ENCODE results near the gene FOCAD.

FOCAD gene

DNA sequence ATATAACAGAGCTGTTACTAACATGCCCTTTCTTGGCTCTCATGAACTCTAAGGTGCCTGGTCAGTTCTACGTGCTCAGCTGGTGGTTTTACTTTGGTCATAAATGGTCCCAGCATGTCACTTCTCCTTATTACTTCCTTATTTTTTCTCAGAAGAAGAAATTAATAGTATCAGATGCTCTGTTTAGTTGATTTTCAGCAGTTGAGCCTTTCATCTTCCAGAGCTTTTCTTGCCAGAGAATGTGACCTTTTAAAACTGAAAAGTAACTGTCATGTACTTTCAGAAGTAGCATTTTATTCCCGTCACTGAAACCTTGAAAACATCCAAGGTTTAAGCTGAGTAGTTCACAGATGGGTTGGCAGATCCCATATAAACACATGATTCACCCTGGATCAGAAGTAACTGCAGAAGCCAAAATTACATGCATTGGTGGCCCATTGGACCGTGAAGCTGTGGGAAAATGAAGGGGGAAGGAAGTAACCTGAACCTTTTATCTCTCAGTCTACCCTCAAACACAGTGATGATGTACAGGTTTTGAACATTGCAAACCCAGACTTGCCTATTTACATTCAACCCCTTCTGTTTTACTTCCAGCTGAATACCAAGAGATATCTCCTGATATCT, 296.9 kb downstream of the FOCAD start:
- Histone ChIP-seq H3K9me3 (ENCODE audit: control insufficient read depth, low read length) (no peaks in the 10 kb centered on the region), H3K4me3 (ENCODE audit: insufficient read depth, low read depth, low read length) (no peak overlapping the region), H3K27me3 (ENCODE audit: control insufficient read depth, insufficient read depth, low read length, poor library complexity, severe bottlenecking) (no peaks in the 10 kb centered on the region), H3K27ac (ENCODE audit: insufficient read depth, low read depth, low read length, poor library complexity, severe bottlenecking) (no peak overlapping the region), H3K4me1 (ENCODE audit: control insufficient read depth, insufficient read depth, low read length) (no peaks in the 10 kb centered on the region), H3K36me3 (ENCODE audit: control insufficient read depth, insufficient read depth, low read length) (no peaks in the 10 kb centered on the region)
- WGBS, 2 experiments = 91 to 94% methylated on average over 3 of the region's 3 CpGs

DNA sequence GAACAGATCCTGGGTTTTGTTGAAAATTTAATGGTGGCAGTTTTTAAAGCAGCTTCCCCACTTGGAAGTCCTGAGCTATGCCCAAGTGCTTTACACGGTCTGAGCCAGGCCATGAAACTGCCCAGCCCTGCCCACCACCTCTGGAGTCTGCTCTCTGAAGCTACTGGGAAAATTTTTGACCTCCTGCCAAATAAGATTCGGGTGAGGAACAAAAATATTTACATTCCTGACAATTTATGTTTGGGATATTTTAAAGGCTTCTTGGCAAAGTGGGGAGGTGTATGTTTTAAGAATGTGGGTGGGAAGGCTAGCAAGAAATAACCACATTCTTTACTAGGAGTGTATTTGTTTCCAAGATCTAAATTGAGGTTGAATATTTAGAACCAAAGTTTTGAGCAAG, 297.4 kb downstream of the FOCAD start:
- WGBS, 2 experiments = 91 to 98% methylated on average over 2 of the region's 2 CpGs
- no peak overlapping the region for H3K4me3 ChIP-seq (ENCODE audit: insufficient read depth, low read depth, low read length)
- no peaks in the 10 kb centered on the region for H3K36me3 ChIP-seq (ENCODE audit: control insufficient read depth, insufficient read depth, low read length)
- no peak overlapping the region for H3K27ac ChIP-seq (ENCODE audit: insufficient read depth, low read depth, low read length, poor library complexity, severe bottlenecking)
- no peaks in the 10 kb centered on the region for H3K4me1 ChIP-seq (ENCODE audit: control insufficient read depth, insufficient read depth, low read length)
- no peaks in the 10 kb centered on the region for H3K27me3 ChIP-seq (ENCODE audit: control insufficient read depth, insufficient read depth, low read length, poor library complexity, severe bottlenecking)
- H3K9me3 ChIP-seq (ENCODE audit: control insufficient read depth, low read length) = no peaks in the 10 kb centered on the region

DNA sequence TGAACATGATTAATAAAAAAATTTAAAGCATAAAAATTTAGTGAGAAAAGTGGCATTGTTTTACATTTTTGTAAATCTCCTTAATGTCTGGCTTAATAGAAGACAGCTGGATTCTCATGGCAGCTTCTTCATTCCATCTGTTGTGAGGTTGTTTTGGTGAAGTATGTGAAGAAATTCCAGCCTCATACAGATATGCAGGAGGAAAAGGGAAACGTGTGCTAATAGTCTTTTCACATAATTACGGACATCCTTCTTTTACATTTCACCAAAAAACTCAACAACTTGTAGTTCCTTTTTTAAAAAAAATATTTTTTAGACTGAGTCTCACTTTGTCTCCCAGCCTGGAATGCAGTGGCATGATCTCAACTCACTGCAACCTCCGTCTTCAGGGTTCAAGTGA, 300.4 kb downstream of the FOCAD start:
- H3K27ac ChIP-seq (ENCODE audit: insufficient read depth, low read depth, low read length, poor library complexity, severe bottlenecking) = no peak overlapping the region
- WGBS, 2 experiments = 90 to 94% methylated on average over 3 of the region's 3 CpGs
- no peaks in the 10 kb centered on the region for H3K9me3 ChIP-seq (ENCODE audit: control insufficient read depth, low read length)

DNA sequence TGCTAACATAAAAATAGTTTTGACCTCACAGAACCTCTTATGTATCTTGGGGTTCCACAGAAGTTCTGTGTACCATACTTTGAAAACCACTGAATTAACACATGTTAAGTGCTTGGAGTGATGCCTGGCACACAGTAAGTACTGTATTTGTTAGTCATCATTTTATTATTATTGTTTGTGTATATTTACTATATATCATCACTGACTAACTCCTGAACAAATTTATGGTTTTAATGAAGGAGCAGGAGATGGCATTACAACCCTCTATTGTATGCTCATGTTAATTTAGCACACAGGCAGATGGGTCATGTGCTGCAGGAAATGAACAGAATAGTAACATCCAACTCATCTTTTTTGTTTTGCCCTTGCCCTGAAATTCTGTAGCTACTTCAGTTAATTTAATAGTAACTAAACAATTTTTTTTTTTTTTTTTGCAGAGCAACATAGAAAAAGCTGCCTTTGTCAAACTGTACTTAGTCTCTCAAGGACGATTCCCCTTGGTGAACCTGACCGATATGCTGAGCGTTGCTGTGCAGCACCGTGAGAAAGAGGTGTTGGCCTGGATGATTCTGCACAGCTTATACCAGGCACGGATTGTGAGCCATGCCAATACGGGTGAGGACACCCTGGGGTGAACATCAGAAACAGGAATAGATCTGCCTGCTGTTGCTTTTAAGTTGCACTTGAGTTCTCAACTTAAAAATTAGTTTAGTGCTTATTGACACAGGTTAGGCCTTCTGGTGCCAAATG, 302.0 kb downstream of the FOCAD start:
- Histone ChIP-seq H3K36me3 (ENCODE audit: control insufficient read depth, insufficient read depth, low read length) (peaks cover 11% of the 10 kb centered on the region), H3K27ac (ENCODE audit: insufficient read depth, low read depth, low read length, poor library complexity, severe bottlenecking) (no peak overlapping the region), H3K4me3 (ENCODE audit: insufficient read depth, low read depth, low read length) (no peak overlapping the region), H3K9me3 (ENCODE audit: control insufficient read depth, low read length) (no peaks in the 10 kb centered on the region), H3K4me1 (ENCODE audit: control insufficient read depth, insufficient read depth, low read length) (no peaks in the 10 kb centered on the region), H3K27me3 (ENCODE audit: control insufficient read depth, insufficient read depth, low read length, poor library complexity, severe bottlenecking) (no peaks in the 10 kb centered on the region)
- 92 to 94% methylated on average over 6 of the region's 6 CpGs for WGBS, 2 experiments

More for the DNA sequence above, 300.4 kb downstream of the FOCAD start:
- Histone ChIP-seq H3K4me1 (ENCODE audit: control insufficient read depth, insufficient read depth, low read length) (no peaks in the 10 kb centered on the region), H3K27me3 (ENCODE audit: control insufficient read depth, insufficient read depth, low read length, poor library complexity, severe bottlenecking) (no peaks in the 10 kb centered on the region), H3K36me3 (ENCODE audit: control insufficient read depth, insufficient read depth, low read length) (no peaks in the 10 kb centered on the region), H3K4me3 (ENCODE audit: insufficient read depth, low read depth, low read length) (no peak overlapping the region)

DNA sequence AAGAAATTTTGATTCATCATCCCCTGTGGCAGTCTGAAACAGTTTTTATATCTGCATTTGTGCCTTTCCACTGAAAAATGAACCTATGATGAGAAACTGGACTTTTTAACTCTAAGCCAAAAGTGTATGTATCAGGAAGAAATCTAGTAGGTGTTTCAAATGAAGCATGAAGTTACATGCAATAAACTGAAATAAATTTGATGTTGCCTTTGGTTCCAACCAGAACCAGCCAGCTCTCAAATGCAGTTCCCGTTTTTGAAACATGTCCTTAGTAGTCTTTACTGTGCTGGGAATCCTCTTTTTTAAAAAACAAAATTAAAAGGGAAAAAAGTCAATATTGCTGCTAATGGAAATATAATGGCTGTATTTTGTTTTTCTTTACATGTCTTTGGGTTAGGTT, 303.5 kb downstream of the FOCAD start:
- no peaks in the 10 kb centered on the region for H3K4me1 ChIP-seq (ENCODE audit: control insufficient read depth, insufficient read depth, low read length)
- H3K9me3 ChIP-seq (ENCODE audit: control insufficient read depth, low read length) = no peaks in the 10 kb centered on the region
- H3K36me3 ChIP-seq (ENCODE audit: control insufficient read depth, insufficient read depth, low read length) = peaks cover 11% of the 10 kb centered on the region

DNA sequence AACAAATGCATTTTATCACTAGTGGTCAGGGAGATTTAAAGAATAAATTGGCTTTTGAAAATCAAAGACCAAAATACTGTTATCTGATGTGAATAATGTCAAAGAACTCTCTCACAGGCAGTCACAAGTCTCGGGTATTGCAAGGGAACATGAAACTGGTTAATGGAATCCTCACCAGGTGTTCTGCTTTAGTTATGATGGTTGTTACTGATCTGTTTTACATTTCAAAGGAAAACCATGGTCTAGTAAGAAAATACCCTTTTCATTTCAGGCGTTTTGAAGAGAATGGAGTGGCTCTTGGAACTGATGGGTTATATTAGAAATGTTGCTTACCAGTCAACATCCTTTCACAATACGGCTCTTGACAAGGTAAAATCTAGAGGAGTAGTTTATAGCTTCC, 304.0 kb downstream of the FOCAD start:
- Histone ChIP-seq H3K27ac (ENCODE audit: insufficient read depth, low read depth, low read length, poor library complexity, severe bottlenecking) (no peak overlapping the region), H3K4me1 (ENCODE audit: control insufficient read depth, insufficient read depth, low read length) (no peaks in the 10 kb centered on the region), H3K4me3 (ENCODE audit: insufficient read depth, low read depth, low read length) (no peak overlapping the region), H3K36me3 (ENCODE audit: control insufficient read depth, insufficient read depth, low read length) (peaks cover 11% of the 10 kb centered on the region), H3K9me3 (ENCODE audit: control insufficient read depth, low read length) (no peaks in the 10 kb centered on the region), H3K27me3 (ENCODE audit: control insufficient read depth, insufficient read depth, low read length, poor library complexity, severe bottlenecking) (no peaks in the 10 kb centered on the region)
- WGBS, 2 experiments = 67 to 77% methylated on average over 3 of the region's 3 CpGs

More for the DNA sequence above, 303.5 kb downstream of the FOCAD start:
- no peak overlapping the region for H3K27ac ChIP-seq (ENCODE audit: insufficient read depth, low read depth, low read length, poor library complexity, severe bottlenecking)
- WGBS, 2 experiments = 80 to 100% methylated on average over 1 of the region's 1 CpG
- H3K4me3 ChIP-seq (ENCODE audit: insufficient read depth, low read depth, low read length) = no peak overlapping the region
- no peaks in the 10 kb centered on the region for H3K27me3 ChIP-seq (ENCODE audit: control insufficient read depth, insufficient read depth, low read length, poor library complexity, severe bottlenecking)

DNA sequence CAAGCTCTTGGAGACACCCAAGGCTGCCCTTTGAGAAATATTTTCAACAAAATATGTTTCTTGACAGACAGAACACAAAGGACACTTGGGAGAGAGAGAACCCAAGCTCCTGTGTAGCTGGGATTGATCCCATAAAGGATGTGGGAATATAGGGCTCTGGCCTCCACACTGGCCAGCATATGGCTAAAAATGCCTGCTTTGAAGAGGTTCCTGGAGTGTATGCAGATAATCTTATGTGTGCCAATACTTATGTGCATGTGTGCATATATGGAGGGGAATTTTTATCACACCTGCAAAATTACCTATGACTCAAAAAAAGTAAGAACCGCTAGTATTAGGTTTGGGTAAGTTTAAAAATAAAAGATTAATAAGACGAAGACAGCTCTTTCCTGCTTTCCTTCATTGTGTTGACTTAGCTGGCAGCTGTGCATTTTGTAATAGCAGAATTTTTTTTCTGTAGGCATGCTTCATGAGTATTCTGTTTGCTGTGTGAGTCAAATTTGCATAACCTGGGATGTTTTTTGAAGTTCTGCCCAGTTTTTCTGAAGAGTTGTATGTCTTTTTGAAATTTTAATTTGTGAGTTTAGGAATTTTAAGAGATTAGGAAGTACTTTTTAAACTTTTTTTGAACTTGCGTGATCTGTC, 304.7 kb downstream of the FOCAD start:
- no peak overlapping the region for H3K4me3 ChIP-seq (ENCODE audit: insufficient read depth, low read depth, low read length)
- peaks cover 11% of the 10 kb centered on the region for H3K36me3 ChIP-seq (ENCODE audit: control insufficient read depth, insufficient read depth, low read length)
- WGBS, 2 experiments = 60 to 69% methylated on average over 3 of the region's 3 CpGs
- H3K27ac ChIP-seq (ENCODE audit: insufficient read depth, low read depth, low read length, poor library complexity, severe bottlenecking) = peak overlapping the region; percentile 16
- H3K4me1 ChIP-seq (ENCODE audit: control insufficient read depth, insufficient read depth, low read length) = no peaks in the 10 kb centered on the region
- H3K27me3 ChIP-seq (ENCODE audit: control insufficient read depth, insufficient read depth, low read length, poor library complexity, severe bottlenecking) = no peaks in the 10 kb centered on the region
- H3K9me3 ChIP-seq (ENCODE audit: control insufficient read depth, low read length) = no peaks in the 10 kb centered on the region

DNA sequence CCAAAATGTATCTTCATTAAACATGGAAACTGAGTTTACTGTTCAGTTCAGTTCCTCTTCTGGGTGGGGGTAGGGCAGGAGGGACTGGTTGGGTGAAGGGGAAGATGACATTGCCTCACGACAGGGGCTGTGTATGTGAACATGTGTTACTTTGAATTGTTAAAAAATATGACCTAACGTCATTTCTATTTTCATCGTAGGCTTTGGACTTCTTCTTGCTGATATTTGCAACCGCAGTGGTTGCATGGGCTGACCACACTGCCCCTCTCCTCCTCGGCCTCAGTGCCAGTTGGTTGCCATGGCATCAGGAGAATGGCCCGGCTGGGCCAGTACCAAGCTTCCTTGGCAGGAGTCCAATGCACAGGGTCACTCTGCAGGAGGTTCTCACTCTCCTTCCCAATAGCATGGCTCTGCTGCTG, 305.9 kb downstream of the FOCAD start:
- no peak overlapping the region for H3K4me3 ChIP-seq (ENCODE audit: insufficient read depth, low read depth, low read length)
- no peaks in the 10 kb centered on the region for H3K9me3 ChIP-seq (ENCODE audit: control insufficient read depth, low read length)
- 94 to 97% methylated on average over 6 of the region's 6 CpGs for WGBS, 2 experiments
- H3K36me3 ChIP-seq (ENCODE audit: control insufficient read depth, insufficient read depth, low read length) = peaks cover 11% of the 10 kb centered on the region
- no peak overlapping the region for H3K27ac ChIP-seq (ENCODE audit: insufficient read depth, low read depth, low read length, poor library complexity, severe bottlenecking)
- H3K4me1 ChIP-seq (ENCODE audit: control insufficient read depth, insufficient read depth, low read length) = no peaks in the 10 kb centered on the region
- H3K27me3 ChIP-seq (ENCODE audit: control insufficient read depth, insufficient read depth, low read length, poor library complexity, severe bottlenecking) = no peaks in the 10 kb centered on the region

DNA sequence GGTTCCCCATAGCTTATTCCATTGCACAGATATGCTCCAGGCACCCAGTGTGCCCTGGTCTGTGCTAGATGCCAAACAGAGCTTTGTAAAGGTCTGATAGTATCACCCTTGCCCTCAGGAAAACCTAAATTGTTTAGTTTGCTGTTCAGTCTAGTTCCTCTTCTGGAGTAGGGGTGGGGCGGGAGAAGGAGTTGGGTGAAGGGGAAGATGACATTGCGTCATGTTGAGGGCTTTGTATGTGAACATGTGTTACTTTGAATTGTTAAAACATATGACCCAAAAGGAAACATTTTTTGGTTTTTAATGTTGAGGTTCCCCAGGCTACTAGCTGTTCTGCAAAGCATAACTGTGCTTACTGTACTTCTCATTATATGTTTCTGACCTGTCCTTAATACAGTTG, 306.8 kb downstream of the FOCAD start:
- WGBS, 2 experiments = 100% methylated on average over 2 of the region's 2 CpGs
- Histone ChIP-seq H3K36me3 (ENCODE audit: control insufficient read depth, insufficient read depth, low read length) (peaks cover 11% of the 10 kb centered on the region), H3K4me1 (ENCODE audit: control insufficient read depth, insufficient read depth, low read length) (no peaks in the 10 kb centered on the region), H3K9me3 (ENCODE audit: control insufficient read depth, low read length) (no peaks in the 10 kb centered on the region), H3K4me3 (ENCODE audit: insufficient read depth, low read depth, low read length) (no peak overlapping the region), H3K27me3 (ENCODE audit: control insufficient read depth, insufficient read depth, low read length, poor library complexity, severe bottlenecking) (no peaks in the 10 kb centered on the region), H3K27ac (ENCODE audit: insufficient read depth, low read depth, low read length, poor library complexity, severe bottlenecking) (no peak overlapping the region)

DNA sequence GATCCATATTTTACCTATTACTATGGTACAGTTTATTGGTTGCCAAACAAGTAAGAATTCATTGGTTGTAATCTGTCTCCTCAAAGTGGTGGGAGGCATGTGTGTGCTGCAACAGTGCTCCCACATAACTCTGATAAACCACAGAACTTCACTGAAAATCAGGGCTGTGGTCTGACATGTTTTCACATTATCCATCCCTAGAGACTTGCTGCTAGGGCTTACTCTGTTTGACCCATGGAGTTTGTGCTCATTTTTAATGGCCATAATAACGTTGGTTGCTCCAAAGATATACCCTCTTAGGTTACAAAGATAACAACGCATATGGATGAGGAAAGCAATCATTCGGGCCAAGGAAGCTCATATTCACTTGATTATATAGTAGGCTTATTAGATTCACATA, 310.4 kb downstream of the FOCAD start:
- 90 to 100% methylated on average over 1 to 3 of the region's 3 CpGs for WGBS, 2 experiments

More for the DNA sequence above, 310.4 kb downstream of the FOCAD start:
- H3K27ac ChIP-seq (ENCODE audit: insufficient read depth, low read depth, low read length, poor library complexity, severe bottlenecking) = no peak overlapping the region
- peaks cover 11% of the 10 kb centered on the region for H3K36me3 ChIP-seq (ENCODE audit: control insufficient read depth, insufficient read depth, low read length)
- no peaks in the 10 kb centered on the region for H3K4me1 ChIP-seq (ENCODE audit: control insufficient read depth, insufficient read depth, low read length)
- H3K4me3 ChIP-seq (ENCODE audit: insufficient read depth, low read depth, low read length) = no peak overlapping the region
- no peaks in the 10 kb centered on the region for H3K9me3 ChIP-seq (ENCODE audit: control insufficient read depth, low read length)
- no peaks in the 10 kb centered on the region for H3K27me3 ChIP-seq (ENCODE audit: control insufficient read depth, insufficient read depth, low read length, poor library complexity, severe bottlenecking)

Data from ectodermal cell (in vitro differentiated cells).